ENCODE measurements around the gene CLSTN2. TPM values are rescaled to one million over a fixed set of nuclear protein-coding genes. Genes with fewer than 3 reads are reported as not detected.
A peak's percentile ranks its signal among the peaks of the same experiment; 100 is the strongest.

CLSTN2 gene
- total and polyA plus RNA-seq, 2 of the 8 experiments (the other 6 are each of a cell fraction or from before 2014, with no cell fraction given), result 0.39 to 0.52 TPM

GRCh38 chr3:140128631-140129030, 193.6 kb downstream of the CLSTN2 start:
- H3K23ac ChIP-seq (ENCODE audit: insufficient read length), result no peak overlapping the region
- H4K5ac ChIP-seq (ENCODE audit: insufficient read length, low read depth, low read length), result no peak overlapping the region
- H3K4me1 ChIP-seq (replicated peaks in 1 of 4; ENCODE audit: control insufficient read depth in 3 of 4, insufficient read depth in 4 of 4, low read length in 3 of 4), result no peaks in the 10 kb centered on the region; a peak in 1 of 7 replicates
- no peak overlapping the region for H3K9ac ChIP-seq (replicated peaks in 1 of 4; ENCODE audit: extremely low read depth in 1 of 4, low read depth in 3 of 4, low read length in 3 of 4)
- ChIA-PET POLR2A (ENCODE audit: partially characterized antibody) (interaction anchor here (1.4 kb wide), 1 partner anchor 25 kb away, joined by 3 read pairs; no protein-coding TSS in a partner anchor), CTCF (ENCODE audit: partially characterized antibody) (interaction anchor here (0.6 to 3.7 kb wide), 58 partner anchors 7 to 715 kb away, joined by 3 to 29 read pairs (median 4); no protein-coding TSS in a partner anchor)
- H2BK20ac ChIP-seq (ENCODE audit: low read length), result peak overlapping the region; percentile 74; the same call in 1 of the 2 replicates
- DNase-seq (ENCODE audit: low read depth in 1 of 2, low spot score in 2 of 2) (peak; percentile 25 to 78), FAIRE-seq (peak; percentile 63)
- H2BK15ac ChIP-seq (ENCODE audit: low read length), result no peak overlapping the region
- no peak overlapping the region for H3K4ac ChIP-seq (replicated peaks; ENCODE audit: insufficient read length, low read depth, low read length)
- H3K27me3 ChIP-seq (replicated peaks in 1 of 4; ENCODE audit: control insufficient read depth in 3 of 4, extremely low read depth in 1 of 4, insufficient read depth in 3 of 4, low read length in 3 of 4), result no peaks in the 10 kb centered on the region
- H3K79me2 ChIP-seq (ENCODE audit: control insufficient read depth in 1 of 2, insufficient read depth in 2 of 2, low read length in 2 of 2), result no peaks in the 10 kb centered on the region
- no peaks in the 10 kb centered on the region; the same call in 1 of the 2 replicates for H3K23me2 ChIP-seq (ENCODE audit: low read depth, low read length)
- H4K8ac ChIP-seq (ENCODE audit: extremely low read depth, insufficient read depth, low read length), result no peak overlapping the region
- 40% methylated on average over 5 of the region's 5 CpGs; no CpG with 5 or more reads in 1 of the 2 experiments for WGBS, 2 experiments (ENCODE audit: extremely low coverage in 1 of 2, insufficient coverage in 1 of 2, insufficient read length in 1 of 2, insufficient replicate concordance in 2 of 2, low coverage in 1 of 2, low lambda C conversion rate in 2 of 2, missing lambda C conversion rate in 1 of 2)
- H3K36me3 ChIP-seq (ENCODE audit: control insufficient read depth in 2 of 4, insufficient read depth in 4 of 4, low read length in 3 of 4), result no peaks in the 10 kb centered on the region
- H4K20me1 ChIP-seq (replicated peaks in 1 of 2; ENCODE audit: control insufficient read depth in 1 of 2, insufficient read depth in 2 of 2, low read length in 2 of 2), result no peaks in the 10 kb centered on the region
- no peak overlapping the region for H4K91ac ChIP-seq (replicated peaks; ENCODE audit: insufficient read length, low read length)
- H3K27ac ChIP-seq (ENCODE audit: low read depth, low read length), result no peak overlapping the region
- H2BK5ac ChIP-seq (ENCODE audit: low read depth, low read length), result no peak overlapping the region
- H2AK5ac ChIP-seq (ENCODE audit: low read depth, low read length), result no peak overlapping the region
- peak overlapping the region; percentile 47; the same call in 1 of the 2 replicates for H2AFZ ChIP-seq (ENCODE audit: low read length)
- no peak overlapping the region for H3K14ac ChIP-seq (ENCODE audit: insufficient read length)
- H3K4me3 ChIP-seq (ENCODE audit: extremely low read depth in 1 of 4, insufficient read depth in 2 of 4, low read depth in 3 of 4, low read length in 4 of 4), result no peak overlapping the region
- 0 out of 2 replicates have a peak overlapping the region, but pooled peaks have one; percentile 15 for H3K18ac ChIP-seq (ENCODE audit: extremely low read depth, low read length)
- peak; percentile 72 to 86 for TF ChIP-seq RAD21 (IDR thresholded peaks at IDR 0.05 in 1 of 2, conservative IDR thresholded peaks at IDR 0.05 in 1 of 2; ENCODE audit: low read depth in 2 of 2, low read length in 2 of 2)
- TF ChIP-seq YY1 (IDR thresholded peaks at IDR 0.05; ENCODE audit: low read depth, low read length), result 0 out of 2 replicates have a peak, but pooled peaks have one; percentile 15
- TF ChIP-seq MAX (IDR thresholded peaks at IDR 0.05), result peak; percentile 84
- no peak for TF ChIP-seq RXRA (IDR thresholded peaks at IDR 0.05; ENCODE audit: insufficient read depth, low read depth, low read length)
- no peak for TF ChIP-seq SP1 (IDR thresholded peaks at IDR 0.05; ENCODE audit: low read depth, low read length)
- peak; percentile 34; the same call in 1 of the 2 replicates for TF ChIP-seq E2F6 (IDR thresholded peaks at IDR 0.05)
- peak; percentile 40; the same call in 1 of the 2 replicates for TF ChIP-seq JUND (IDR thresholded peaks at IDR 0.05; ENCODE audit: low read length)
- TF ChIP-seq CTCF (IDR thresholded peaks at IDR 0.05; ENCODE audit: control extremely low read depth in 1 of 3, insufficient read depth in 1 of 3, low read depth in 1 of 3, low read length in 3 of 3), result peak; percentile 74 to 86 (median 82)
- H2BK120ac ChIP-seq (replicated peaks; ENCODE audit: low read depth, low read length), result no peak overlapping the region
- H3K9me3 ChIP-seq (ENCODE audit: insufficient read depth in 2 of 2, low read depth in 1 of 2, low read length in 1 of 2), result no peaks in the 10 kb centered on the region
- H3K4me2 ChIP-seq (ENCODE audit: insufficient read depth in 1 of 2, low read depth in 2 of 2, low read length in 2 of 2), result no peak overlapping the region
- no peaks in the 10 kb centered on the region for H3K79me1 ChIP-seq (ENCODE audit: low read depth, low read length)
- no peak overlapping the region; the same call in 1 of the 2 replicates for H2BK12ac ChIP-seq (ENCODE audit: low read depth, low read length)
- H3K56ac ChIP-seq (replicated peaks; ENCODE audit: insufficient read length, low read depth, low read length), result no peak overlapping the region

Data from H1 (cell line).